ENCODE data around the gene GLIPR1. TPM values are rescaled to one million over a fixed set of nuclear protein-coding genes. Genes with fewer than 3 reads are reported as not detected.
"Not testable (repeated sequence)": the region's sequence is repeated elsewhere in the genome, so short reads cannot be mapped to it uniquely, and the experiment has no call there.

Gene GLIPR1
- total RNA-seq, 2 experiments from 2014 or later: 41.3 to 47.7 TPM

- H3K4me1 ChIP-seq (ENCODE audit: insufficient read depth, low read length); POLR2A ChIA-PET; H3K36me3 ChIP-seq (ENCODE audit: insufficient read depth, low read length); H3K9me3 Mint-ChIP-seq; ATAC-seq (ENCODE audit: poor library complexity); H3K27ac Mint-ChIP-seq; H3K4me3 Mint-ChIP-seq; CTCF ChIA-PET; DNase-seq; H3K4me3 ChIP-seq (ENCODE audit: low read length); H3K4me1 Mint-ChIP-seq (ENCODE audit: low read depth); H3K27me3 ChIP-seq (ENCODE audit: control insufficient read depth in 1 of 2, insufficient read depth in 2 of 2, low read length in 2 of 2); H3K36me3 Mint-ChIP-seq (ENCODE audit: low read depth); H3K9me3 ChIP-seq (ENCODE audit: control insufficient read depth in 1 of 2, insufficient read depth in 1 of 2, low read length in 2 of 2); H3K27ac ChIP-seq (ENCODE audit: low read depth in 1 of 2, low read length in 2 of 2): not testable (repeated sequence)
- H3K27me3 Mint-ChIP-seq: peaks cover 55% of the 10 kb centered on the region
- intact Hi-C loops (cut with DNase I, micrococcal nuclease): loop anchor here in 1 of 2 experiments (10.0 kb wide), 1 partner anchor 933 kb away; no protein-coding TSS in a partner anchor
Observed at GRCh38 chr12:75522124-75522523, 41.6 kb downstream of the GLIPR1 start.

GRCh38 chr12:75525263-75525662 lies 44.7 kb downstream of the GLIPR1 start:
- H3K9me3 Mint-ChIP-seq: no peaks in the 10 kb centered on the region
- no peak overlapping the region for H3K4me3 ChIP-seq (ENCODE audit: low read length)
- no peaks in the 10 kb centered on the region for H3K4me1 Mint-ChIP-seq (ENCODE audit: low read depth)
- CTCF ChIA-PET: interaction anchor here (0.9 to 2.6 kb wide), 2 partner anchors 11 to 506 kb away, joined by 4 to 10 read pairs; partner anchors contain the start of gene PHLDA1
- peaks cover 0 to 5% of the 10 kb centered on the region in 2 experiments for H3K27me3 ChIP-seq (ENCODE audit: control insufficient read depth in 1 of 2, insufficient read depth in 2 of 2, low read length in 2 of 2)
- peaks cover 51% of the 10 kb centered on the region for H3K27me3 Mint-ChIP-seq
- H3K4me3 Mint-ChIP-seq: no peak overlapping the region
- no peak overlapping the region for H3K27ac ChIP-seq (ENCODE audit: low read depth in 1 of 2, low read length in 2 of 2)
- no peaks in the 10 kb centered on the region for H3K36me3 ChIP-seq (ENCODE audit: insufficient read depth, low read length)
- TF ChIP-seq CTCF (IDR thresholded peaks at IDR 0.05): no peak
- DNase-seq: no peak
- no peaks in the 10 kb centered on the region for H3K9me3 ChIP-seq (ENCODE audit: control insufficient read depth in 1 of 2, insufficient read depth in 1 of 2, low read length in 2 of 2)
- POLR2A ChIA-PET: no interaction called here
- intact Hi-C loops (cut with DNase I, micrococcal nuclease): loop anchor here (5.0 to 10.0 kb wide), 4 partner anchors 927 to 1267 kb away; no protein-coding TSS in a partner anchor
- H3K36me3 Mint-ChIP-seq (ENCODE audit: low read depth): no peaks in the 10 kb centered on the region
- no peak for ATAC-seq (ENCODE audit: poor library complexity)
- no peaks in the 10 kb centered on the region for H3K4me1 ChIP-seq (ENCODE audit: insufficient read depth, low read length)
- H3K27ac Mint-ChIP-seq: no peak overlapping the region

DNA sequence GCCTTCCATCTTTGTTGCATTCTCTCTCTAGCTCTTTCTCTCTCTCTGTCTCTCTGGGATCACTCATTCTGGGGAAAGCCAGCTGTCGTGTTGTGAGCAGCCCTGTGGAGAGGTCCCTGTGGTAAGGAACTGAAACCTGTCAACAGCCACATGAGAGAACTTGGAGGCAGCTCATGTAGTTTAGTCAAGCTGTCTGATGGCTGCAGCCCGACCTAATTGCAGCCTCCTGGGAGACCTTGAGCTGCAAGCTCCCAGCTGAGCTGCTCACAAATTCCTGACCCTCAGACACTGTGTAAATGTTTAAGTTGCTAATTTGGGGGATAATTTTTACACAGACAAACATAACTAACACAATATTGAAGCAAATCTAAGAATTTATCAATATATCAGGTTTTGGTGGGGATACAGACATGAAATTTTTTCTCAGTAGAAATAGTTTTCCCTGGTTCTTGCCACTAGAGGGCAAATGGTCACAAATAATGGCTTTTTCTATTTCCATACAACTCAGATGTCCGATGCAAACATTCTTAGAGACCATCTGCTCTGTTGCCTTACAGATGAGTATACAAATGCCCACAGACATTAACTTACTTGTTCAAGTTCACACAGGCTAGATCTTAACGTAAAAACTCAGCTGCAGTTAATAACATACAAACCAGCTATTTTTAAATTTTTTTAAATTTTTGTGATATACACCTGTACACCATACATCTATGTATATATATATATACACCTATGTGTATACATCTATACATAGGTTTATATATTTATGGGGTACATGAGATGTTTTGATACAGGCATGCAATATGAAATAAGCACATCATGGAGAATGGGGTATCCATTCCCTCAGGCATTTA lies 46.3 kb downstream of the GLIPR1 start:
- no peaks in the 10 kb centered on the region for H3K9me3 Mint-ChIP-seq
- peak; percentile 63 for TF ChIP-seq CTCF (IDR thresholded peaks at IDR 0.05)
- H3K36me3 Mint-ChIP-seq (ENCODE audit: low read depth): no peaks in the 10 kb centered on the region
- ChIA-PET POLR2A (interaction anchor here (0.6 to 1.0 kb wide), 2 partner anchors 510 to 821 kb away, joined by 3 read pairs; partner anchors contain the start of gene BBS10), CTCF (interaction anchor here (0.6 to 2.6 kb wide), 6 partner anchors 9 to 821 kb away, joined by 3 to 13 read pairs (median 4); partner anchors contain the start of gene BBS10)
- Histone ChIP-seq H3K27me3 (ENCODE audit: control insufficient read depth in 1 of 2, insufficient read depth in 2 of 2, low read length in 2 of 2) (peaks cover 0 to 5% of the 10 kb centered on the region in 2 experiments), H3K9me3 (ENCODE audit: control insufficient read depth in 1 of 2, insufficient read depth in 1 of 2, low read length in 2 of 2) (no peaks in the 10 kb centered on the region), H3K36me3 (ENCODE audit: insufficient read depth, low read length) (no peaks in the 10 kb centered on the region), H3K27ac (ENCODE audit: low read depth in 1 of 2, low read length in 2 of 2) (no peak overlapping the region), H3K4me3 (ENCODE audit: low read length) (no peak overlapping the region), H3K4me1 (ENCODE audit: insufficient read depth, low read length) (no peaks in the 10 kb centered on the region)
- DNase-seq (peak in 3 of 14 experiments; percentile 55 to 57 (median 57)), ATAC-seq (ENCODE audit: poor library complexity) (no peak)
- no peak overlapping the region for H3K4me3 Mint-ChIP-seq
- peaks cover 43% of the 10 kb centered on the region for H3K27me3 Mint-ChIP-seq
- intact Hi-C loops (cut with DNase I, micrococcal nuclease): loop anchor here (1.0 to 10.0 kb wide), 5 partner anchors 510 to 1265 kb away; no protein-coding TSS in a partner anchor
- H3K4me1 Mint-ChIP-seq (ENCODE audit: low read depth): no peaks in the 10 kb centered on the region
- no peak overlapping the region for H3K27ac Mint-ChIP-seq

Measured in CD4-positive, alpha-beta T cell (primary cell).